Stimulated activated CD4-positive, alpha-beta T cell treated with anti-CD3 and anti-CD28 coated beads, TNF-alpha, amount 100 ng/mL, for 24 hours (primary cell): ENCODE data around the gene SH3RF2.
"Not testable (repeated sequence)": the region's sequence is repeated elsewhere in the genome, so short reads cannot be mapped to it uniquely, and the experiment has no call there.

Source experiments
- DNase-seq, 3 experiments: peaks; one replicate each; pipeline ENCODE4 v3.0.0-alpha.2; 2020; ENCODE audit warnings: low read depth in 3 of 3

The SH3RF2 gene

GRCh38 chr5:146084376-146084775, 148.0 kb downstream of the SH3RF2 start:
- no peak for DNase-seq

GRCh38 chr5:146088098-146088497, 151.7 kb downstream of the SH3RF2 start:
- DNase-seq: no peak

GRCh38 chr5:146089287-146089686, 152.9 kb downstream of the SH3RF2 start:
- DNase-seq: no peak

- DNase-seq: no peak
Measured at GRCh38 chr5:146091881-146092280, 155.5 kb downstream of the SH3RF2 start.

DNA sequence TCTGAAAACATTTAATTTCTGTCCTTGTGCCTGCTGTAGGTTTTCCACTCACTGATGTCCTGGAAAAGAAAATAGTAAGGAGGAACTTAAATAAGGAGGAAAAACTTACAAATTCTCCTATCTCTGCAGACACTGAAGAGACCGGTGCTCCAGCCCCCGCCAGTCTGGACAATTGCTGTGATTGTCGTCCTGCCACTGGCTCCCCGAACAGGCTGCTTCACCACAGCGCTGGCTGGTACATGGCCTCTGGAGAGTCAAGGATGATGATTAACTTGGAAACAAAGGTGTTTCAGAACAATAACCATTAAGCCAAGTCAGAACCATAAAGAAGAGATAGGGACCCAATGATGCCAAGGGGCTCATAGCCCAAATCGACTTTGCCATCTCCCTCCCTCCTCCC, 161.7 kb downstream of the SH3RF2 start:
- no peak for DNase-seq

DNA sequence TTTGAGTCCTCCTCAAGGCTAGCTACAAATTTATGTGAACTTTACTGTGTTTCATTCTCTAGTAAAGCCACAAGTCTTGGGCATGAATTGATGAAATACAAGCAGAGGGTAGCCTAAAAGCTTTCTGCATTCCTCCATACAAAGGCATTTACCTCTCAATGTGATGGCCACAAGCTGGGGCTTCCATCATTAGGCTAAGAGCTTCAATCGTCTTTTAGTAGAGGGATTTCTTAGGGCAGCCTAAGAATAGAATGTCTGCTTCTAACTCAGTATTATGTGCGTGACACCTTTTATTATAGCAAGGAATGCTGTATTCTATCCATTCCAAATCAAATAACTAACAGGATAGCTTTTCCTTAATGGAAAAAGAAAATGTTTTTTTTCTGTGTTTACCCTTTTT, 165.3 kb downstream of the SH3RF2 start:
- DNase-seq: no peak

GRCh38 chr5:146103594-146103993, 167.2 kb downstream of the SH3RF2 start:
- DNase-seq: no peak

DNA sequence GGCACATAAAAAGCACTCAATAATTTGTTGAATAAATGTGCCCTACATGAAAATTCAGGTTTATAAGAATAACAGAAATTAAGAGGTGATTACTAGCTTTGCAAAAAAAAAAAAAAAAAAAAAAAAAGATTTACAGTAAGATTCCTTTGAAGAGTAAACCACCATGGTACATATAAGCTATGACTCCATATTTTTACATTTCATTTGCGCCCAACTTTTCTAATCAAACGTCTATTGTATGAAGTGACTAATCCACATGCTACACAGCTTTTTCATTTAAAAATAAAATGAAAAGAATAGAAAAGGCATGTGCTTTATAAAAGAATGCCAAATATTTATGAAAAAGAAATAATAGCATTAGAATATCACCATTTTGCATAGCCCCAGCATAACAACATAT, 169.1 kb downstream of the SH3RF2 start, which contains the start of gene PLAC8L1:
PLAC8L1 (minus strand) TSS at position 101 of the 400 bp plus-strand sequence. CDS start 1,266 bp downstream, outside the sequence.
- no peak for DNase-seq

DNA sequence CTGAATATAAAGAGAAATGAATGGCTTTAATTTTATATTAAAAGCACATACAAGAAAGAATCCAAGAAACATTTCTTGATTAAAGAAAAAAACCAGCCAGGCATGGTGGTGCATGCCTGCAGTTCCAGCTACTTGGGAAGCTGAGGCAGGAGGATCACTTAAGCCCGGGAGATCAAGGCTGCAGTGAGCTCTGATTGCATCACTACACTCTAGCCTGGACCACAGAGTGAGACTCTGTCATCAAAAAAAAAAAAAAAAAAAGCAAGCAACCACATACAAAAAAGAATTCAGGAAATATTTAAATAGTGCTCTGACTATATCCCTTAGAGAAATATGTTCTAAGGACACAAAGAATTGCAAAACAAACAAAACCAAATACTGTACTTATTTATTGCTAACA, 171.5 kb downstream of the SH3RF2 start:
- DNase-seq: no peak

GRCh38 chr5:146108870-146109269, 172.5 kb downstream of the SH3RF2 start:
- DNase-seq: not testable (repeated sequence)

GRCh38 chr5:146109379-146109778, 173.0 kb downstream of the SH3RF2 start:
- no peak for DNase-seq

GRCh38 chr5:146111409-146111808, 175.0 kb downstream of the SH3RF2 start:
- DNase-seq: no peak

DNA sequence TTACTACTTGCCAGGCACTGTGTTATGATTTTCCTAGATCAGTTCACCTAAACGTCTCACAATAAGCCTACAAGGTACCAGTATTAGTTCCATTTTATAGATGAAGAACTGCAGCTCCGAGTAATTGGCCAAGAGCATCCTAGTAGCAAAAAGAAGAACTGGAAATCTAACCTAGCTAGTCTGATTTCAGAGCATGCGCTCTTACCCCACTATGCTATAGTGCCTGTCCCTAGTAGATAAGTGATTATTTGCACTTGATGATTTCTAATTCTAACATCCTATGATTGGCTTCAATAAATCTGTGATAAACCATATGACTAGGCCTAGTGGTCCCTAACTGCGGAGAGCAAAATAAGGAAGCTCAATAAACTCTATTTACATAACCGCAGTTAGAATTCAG, 176.1 kb downstream of the SH3RF2 start:
- DNase-seq: no peak
